Measurements from ENCODE around the gene ZNF764.
"Not testable (repeated sequence)": the region's sequence is repeated elsewhere in the genome, so short reads cannot be mapped to it uniquely, and the experiment has no call there.

Gene ZNF764

DNA sequence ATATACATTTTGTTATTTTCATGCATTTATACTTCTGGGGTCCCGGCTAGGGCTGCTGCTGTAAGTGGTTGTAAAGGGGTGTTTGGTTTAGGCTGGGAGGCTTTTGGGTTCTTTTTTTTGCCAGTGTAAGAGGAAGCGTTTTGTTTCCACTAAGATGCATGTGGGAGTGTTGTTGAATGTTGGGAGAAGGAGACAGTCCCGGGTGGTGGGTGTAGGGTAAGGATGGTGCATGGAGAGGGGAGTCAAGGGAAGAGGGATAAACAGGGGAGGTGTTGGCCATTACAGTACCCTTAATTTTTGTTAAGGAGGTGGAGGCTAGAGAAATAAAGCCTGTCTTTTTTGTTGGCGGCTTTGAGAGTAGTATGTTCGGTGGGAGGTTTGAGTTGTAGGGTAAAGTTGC lies 15.1 kb downstream of the ZNF764 start:
- DNase-seq: no peak

DNA sequence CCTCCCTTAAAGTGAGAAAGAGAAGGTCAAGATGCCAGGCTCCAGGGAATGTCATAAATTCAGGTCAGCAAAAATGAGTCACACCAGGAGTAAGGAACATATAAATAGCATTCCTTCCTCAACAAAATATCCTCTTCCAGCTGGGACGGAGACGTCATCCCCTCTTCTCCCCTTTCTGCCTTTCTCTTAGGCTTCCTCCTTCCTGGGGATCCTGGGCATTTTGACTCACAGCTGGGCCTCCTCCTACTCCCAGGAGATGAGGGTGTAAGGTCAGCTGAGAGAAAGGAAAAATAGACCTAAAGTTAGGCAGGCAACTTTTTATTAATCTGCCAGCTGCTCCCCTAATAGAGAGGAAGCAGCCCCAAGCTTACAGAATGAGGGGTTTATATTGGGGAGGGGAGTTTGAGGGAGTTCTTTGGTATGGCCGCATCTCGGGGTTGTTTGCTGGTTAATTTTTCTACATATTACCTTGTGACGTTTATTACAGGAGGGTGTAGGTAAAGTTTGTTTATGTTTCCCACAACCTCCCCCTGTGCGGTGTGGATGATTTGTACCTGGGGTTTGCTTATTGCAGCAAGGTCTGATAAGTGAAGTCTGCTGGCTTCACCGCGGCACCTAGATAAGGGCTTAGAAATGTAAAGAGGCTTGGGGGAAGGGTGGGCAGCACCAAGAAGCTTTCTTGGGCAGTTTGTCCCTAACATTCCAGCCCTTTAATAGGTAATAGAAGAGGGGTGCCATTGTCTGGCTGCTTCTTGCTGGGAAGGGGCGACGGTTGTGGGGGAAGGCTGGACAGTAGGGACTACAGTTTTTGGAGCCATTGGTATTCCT lies 16.5 kb downstream of the ZNF764 start:
- DNase-seq: no peak

- not testable (repeated sequence) for DNase-seq
Observed at GRCh38 chr16:30540916-30541464, 17.2 kb downstream of the ZNF764 start.

DNA sequence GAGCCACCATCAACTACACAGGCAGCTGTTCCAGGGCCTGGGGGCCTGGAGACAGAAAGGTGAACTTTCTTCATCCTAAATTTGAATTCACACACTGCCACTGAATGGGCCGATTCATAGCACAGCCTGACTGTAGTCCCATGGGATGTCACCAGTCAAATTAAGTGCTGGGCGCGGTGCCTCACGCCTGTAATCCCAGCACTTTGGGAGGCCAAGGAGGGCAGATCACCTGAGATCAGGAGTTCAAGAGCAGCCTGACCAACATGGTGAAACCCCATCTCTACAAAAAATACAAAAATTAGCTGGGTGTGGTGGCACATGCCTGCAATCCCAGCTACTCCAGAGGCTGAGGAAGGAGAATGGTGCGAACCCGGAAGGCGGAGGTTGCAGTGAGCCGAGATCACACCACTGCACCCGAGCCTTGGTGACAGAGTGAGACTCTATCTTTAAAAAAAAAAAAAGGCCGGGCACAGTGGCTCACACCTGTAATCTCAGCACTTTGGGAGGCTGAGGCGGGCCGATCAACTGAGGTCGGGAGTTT lies 18.1 kb downstream of the ZNF764 start:
- not testable (repeated sequence) for DNase-seq

DNA sequence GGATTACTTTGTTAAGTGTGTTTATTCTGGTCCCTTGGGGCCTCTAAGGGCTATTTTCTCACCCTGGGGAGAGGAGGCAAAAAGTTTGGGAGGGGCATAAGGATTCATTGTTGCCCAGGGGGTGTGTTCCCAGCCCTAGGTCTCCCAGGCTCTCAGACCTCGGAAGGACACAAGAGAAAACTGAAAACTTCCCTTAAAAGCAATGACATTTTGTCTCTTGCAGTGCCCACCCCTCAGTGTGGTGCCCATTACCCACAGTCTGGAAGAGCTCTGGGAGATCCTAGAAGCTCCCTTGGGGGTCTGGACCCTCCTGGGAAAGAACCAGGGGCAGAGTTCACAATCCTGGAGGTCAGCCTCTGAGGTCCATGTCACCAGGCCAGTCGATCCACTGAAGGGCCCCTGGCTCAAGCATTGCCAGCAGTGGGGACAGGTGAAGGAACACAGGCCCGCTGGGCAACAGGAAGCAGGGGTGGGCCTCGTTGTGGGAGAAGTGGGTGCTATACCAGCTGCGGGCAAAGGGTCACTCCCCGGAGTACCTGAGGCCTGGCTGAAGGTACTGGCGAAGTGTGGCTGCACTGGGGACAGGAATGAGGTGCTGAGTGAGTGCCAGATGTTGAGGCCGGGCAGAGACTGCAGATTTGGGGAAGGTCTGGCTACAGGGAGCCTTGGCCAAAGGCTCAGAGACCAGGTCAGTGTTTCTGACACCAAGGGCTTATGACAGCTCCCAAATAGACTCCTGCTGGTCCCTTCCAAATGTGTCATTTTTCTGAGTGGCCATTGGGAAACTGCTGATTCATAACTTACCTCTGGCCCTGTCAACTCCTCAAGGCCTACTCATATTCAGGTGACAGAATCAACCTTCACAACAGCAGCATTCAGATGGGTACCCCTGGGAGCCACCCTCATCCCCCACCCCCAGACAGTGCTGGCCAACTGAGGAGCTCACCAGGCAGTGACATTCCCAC lies 18.9 kb downstream of the ZNF764 start:
- no peak for DNase-seq

DNA sequence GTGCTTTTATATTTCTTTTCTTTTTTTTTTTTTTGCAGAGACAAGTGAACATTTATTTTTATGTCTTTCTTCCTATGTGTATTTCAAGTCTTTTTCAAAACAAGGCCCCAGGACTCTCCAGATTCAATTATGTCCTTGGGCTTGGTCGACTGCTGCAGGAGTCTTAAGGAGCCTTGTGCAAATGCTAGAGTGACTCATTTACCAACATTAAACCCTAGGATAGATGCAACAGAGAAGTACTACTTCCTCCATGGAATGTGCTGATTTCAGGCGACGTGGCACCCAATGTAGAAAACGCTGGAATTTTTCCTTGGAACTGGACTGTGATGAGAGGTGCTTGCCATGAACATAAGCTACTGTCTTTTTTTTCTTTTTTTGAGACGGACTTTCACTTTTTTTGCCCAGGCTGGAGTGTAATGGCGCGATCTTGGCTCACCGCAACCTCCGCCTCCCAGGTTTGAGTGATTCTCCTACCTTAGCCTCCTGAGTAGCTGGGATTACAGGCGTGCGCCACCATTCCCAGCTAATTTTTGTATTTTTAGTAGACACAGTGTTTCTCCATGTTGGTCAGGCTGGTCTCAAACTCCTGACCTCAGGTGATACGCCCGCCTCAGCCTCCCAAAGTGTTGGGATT lies 21.7 kb downstream of the ZNF764 start:
- not testable (repeated sequence) for DNase-seq

- peak; percentile 82 to 84 for DNase-seq
Observed at GRCh38 chr16:30535777-30536190, 22.4 kb downstream of the ZNF764 start.

DNA sequence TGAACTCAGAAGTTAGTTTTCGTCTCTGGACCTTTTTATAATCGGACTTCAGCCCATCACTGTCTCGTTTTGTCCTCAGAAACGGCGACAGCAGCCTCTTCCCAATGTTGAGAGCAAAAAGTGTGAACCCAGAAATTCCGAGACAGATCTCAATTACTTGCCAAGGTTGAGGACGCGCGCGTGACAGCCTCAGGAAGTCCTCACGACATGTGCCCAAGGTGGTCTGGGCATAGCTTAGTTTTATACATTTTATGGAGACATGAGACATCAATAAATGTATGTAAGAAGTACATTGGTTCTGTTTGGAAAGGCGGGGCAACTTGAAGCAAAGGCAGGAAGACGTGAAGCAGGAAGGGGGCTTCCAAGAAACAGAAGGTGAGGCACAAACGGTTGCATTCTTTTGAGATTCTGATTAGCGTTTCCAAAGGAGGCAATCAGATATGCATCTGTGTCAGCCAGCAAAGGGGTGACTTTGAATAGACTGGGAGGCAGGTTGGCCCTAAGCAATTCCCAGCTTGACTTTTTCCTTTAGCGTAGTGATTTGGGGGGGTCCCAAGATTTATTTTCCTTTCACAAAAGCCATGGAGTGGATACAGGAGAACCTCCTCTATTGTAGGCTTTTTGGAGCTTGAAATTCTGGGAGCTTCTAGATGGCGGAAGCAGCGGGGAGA lies 22.9 kb downstream of the ZNF764 start:
- no peak for DNase-seq

- DNase-seq: peak; percentile 93 to 94
Observed at GRCh38 chr16:30534368-30535105, 23.6 kb downstream of the ZNF764 start, which contains the start of gene ZNF747. ZNF747 (minus strand) TSS chr16:30534858; CDS start chr16:30534679, 179 bp downstream.

- DNase-seq: peak in 1 of 2 experiments; percentile 59
Observed at GRCh38 chr16:30533748-30534367, 24.3 kb downstream of the ZNF764 start.

- no peak for DNase-seq
Observed at GRCh38 chr16:30533146-30533522, 25.0 kb downstream of the ZNF764 start.

DNA sequence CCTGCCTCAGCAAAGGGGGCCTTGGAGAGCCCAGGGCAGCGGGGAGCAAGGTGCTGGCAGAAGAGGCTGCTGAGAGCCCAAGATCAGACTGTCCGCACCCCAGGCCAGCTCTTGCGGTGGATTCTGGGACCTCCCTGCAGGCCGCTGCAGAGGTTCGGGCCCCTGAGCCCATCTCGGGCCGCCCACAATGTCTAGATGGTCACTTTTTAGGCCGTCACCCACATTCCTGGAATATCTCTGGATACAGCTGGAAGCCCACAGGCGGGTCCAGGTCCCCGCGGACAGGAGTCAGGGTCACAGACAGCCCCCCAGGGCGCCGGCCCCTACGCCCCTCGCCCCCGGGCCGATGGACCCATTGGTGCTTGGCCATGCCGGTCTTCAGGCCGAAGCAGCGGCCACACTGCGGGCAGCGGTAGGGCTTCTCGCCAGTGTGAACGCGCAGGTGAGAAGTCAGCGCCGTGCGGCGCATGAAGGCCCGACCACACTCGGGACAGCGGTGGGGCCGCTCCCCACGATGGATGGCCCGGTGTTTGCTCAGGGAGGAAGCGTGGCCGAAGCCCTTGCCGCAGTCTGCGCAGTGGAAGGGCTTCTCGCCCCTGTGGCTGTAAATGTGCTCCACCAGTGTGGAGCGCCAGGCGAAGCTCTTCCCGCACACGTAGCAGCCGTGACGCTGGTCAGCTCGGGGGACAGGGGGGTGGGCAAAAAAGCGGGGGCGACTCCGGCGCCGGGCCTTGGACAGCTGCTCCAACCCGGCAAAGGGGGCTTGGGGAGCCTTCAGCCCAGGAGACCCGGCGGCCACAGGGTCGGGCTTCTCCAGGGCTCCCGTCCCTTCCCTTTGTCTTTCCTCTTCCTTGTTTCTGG lies 25.7 kb downstream of the ZNF764 start:
- DNase-seq: no peak

- no peak for DNase-seq
Observed at GRCh38 chr16:30530163-30531037, 27.8 kb downstream of the ZNF764 start.

DNA sequence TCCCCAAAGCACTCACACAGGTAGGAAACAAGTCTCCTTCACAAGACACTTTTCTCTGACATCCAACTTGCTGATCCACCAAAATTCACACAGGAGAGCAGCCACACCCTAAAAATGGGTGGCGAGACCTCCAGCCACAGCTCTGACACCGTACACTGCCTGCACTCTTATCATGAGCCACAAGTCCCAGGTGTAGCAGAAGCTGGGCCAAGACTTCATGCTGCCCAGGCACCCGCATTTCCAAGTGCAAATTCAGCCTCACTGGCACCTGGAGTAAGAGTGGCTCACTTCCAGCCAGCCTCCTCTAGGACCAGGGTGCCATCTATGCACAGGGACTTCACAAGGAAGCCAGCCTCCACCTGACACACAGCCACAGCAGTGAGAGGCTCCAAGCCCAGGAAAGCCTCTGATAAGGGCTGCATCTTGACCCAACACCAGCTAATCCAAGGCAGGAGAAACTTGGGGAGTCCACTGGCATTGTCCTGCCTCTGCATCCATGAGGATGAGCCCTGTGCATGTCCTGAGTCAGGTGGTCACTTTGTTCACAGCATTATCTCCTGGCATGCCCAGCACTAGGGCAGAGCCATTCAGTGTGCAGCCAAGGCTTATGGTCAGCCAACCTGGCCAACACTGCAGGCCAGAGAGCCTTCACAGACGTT lies 29.2 kb downstream of the ZNF764 start:
- DNase-seq: no peak

DNA sequence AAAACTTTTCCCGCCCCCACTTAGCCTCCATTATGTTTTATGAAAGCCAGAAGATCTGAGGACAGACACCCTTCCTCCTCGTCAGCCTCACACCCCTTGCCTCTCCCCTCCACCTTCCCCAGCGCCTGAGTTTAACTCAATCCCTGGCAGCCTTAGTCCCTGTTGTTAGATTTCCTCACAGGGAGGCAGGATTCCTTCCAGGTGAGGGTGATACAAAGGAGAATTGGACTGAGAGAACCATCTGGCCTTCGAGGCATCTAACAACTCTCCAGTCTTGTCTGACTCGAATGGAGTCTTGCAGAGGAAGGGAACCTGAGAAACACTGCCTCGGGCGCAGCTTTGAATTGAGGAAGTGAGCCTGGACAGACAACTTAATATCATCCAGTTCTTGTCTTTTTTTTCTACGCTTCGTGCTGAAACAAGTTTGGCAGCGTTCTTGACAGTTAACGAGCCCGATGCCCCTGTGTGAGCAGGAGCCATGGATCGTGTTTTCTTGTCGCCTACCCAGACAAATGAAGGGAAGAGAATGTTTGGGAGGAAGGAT lies 30.5 kb downstream of the ZNF764 start:
- peak in 1 of 2 experiments; percentile 45 for DNase-seq

DNA sequence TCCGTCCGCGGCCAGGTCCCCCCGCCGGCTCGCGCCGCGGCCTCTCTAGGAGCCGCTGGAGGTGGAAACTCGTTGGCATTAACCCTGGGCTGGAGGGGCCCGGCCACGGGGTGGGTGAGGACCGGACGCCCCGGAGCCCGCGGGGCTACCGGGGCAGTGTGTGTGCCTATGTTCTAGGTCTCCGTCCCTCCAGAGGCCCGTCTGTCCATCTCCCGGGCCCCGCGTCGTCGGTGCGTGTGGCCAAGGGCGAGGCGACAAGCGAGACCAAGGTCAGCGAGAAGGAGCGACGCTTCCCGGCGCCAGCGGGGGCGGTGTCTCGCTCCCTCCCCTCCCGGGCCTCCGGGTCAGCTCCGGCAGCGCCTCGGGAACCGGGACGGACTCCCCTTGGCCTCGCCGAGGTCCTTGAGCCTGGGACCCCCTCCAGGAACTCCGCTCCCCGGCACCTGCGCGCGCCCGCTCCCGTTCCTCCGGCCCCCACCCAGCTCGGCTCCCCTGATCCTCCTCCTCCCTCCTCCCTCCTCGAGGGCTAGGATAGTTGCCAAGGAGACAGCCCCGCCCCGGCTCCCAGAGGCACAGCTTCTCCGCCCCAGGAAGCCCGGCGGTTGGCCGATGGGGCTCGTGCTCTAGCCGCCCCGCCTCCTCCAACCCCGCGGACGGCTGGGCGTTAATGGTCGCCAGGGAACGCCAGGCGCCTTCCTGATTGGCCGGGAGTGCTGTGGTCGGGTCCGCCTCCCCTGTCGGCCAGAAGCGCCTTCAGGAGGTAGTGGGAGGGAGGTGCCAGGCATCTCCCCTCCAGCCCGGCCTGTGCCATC lies 31.1 kb downstream of the ZNF764 start:
- DNase-seq: peak; percentile 97 to 98

All from activated T-cell treated with anti-CD3 and anti-CD28 coated beads, Interleukin-2, amount 50 U/mL, for 48 hours (primary cell).